Heart right ventricle (tissue), 16 donors: ENCODE measurements around the gene ALG10. TPM values are rescaled to one million over a fixed set of nuclear protein-coding genes. Genes with fewer than 3 reads are reported as not detected.
"Not testable (repeated sequence)": the region's sequence is repeated elsewhere in the genome, so short reads cannot be mapped to it uniquely, and the experiment has no call there.

Experiments
- ATAC-seq, 8 donors: fragments of 200-7000 bp; cut with Tn5 transposase; one replicate each; pipeline ENCODE4 v1.9.1; 2020; ENCODE audit warnings: mild to moderate bottlenecking in 8 of 8, moderate library complexity in 8 of 8, moderate number of reproducible peaks in 1 of 8
- DNase-seq, 2 donors: peaks; one replicate each; pipeline ENCODE4 v3.0.0-alpha.2; 2020
- H3K27ac ChIP-seq, 10 donors: fragments of 200-600 bp; sonication (generic) in 2 of 10; one replicate each; pipeline versions ENCODE4 v1.5.0 to v1.8.0; 2020 to 2022; ENCODE audit warnings: mild to moderate bottlenecking in 3 of 10
- H3K27me3 ChIP-seq, 7 donors: fragments of 200-600 bp; one replicate each; pipeline ENCODE4 v1.8.0; 2021 to 2022; ENCODE audit warnings: mild to moderate bottlenecking in 2 of 7
- H3K36me3 ChIP-seq, 9 donors: fragments of 200-600 bp; sonication (generic) in 1 of 9; one replicate each; pipeline versions ENCODE4 v1.5.0 to v1.8.0; 2020 to 2022; ENCODE audit warnings: mild to moderate bottlenecking in 2 of 9
- H3K4me1 ChIP-seq, 9 donors: fragments of 200-600 bp; sonication (generic) in 1 of 9; one replicate each; pipeline versions ENCODE4 v1.5.0 to v1.8.0; 2020 to 2022; ENCODE audit warnings: mild to moderate bottlenecking in 4 of 9
- H3K4me3 ChIP-seq, 10 donors: fragments of 200-600 bp; sonication (generic) in 2 of 10; one replicate each; pipeline versions ENCODE4 v1.5.0 to v1.8.0; 2020 to 2022; ENCODE audit warnings: mild to moderate bottlenecking in 7 of 10, moderate library complexity in 2 of 10
- H3K9me3 ChIP-seq, 11 donors: fragments of 200-600 bp in 10 of 11; sonication (generic) in 2 of 11; one replicate each; pipeline versions ENCODE4 v1.5.0 to v1.8.0; 2013 to 2022; ENCODE audit warnings: mild to moderate bottlenecking in 2 of 11, control low read depth in 1 of 11, moderate library complexity in 1 of 11
- CTCF ChIP-seq, 9 donors: fragments of 200-600 bp; sonication (generic) in 2 of 9; IDR thresholded peaks; one replicate each; pipeline versions ENCODE4 v1.5.0 to v1.8.0; 2021 to 2022; ENCODE audit warnings: antibody characterized with exemption in 9 of 9, mild to moderate bottlenecking in 5 of 9, moderate library complexity in 1 of 9
- WGBS, 2 donors: extraction: QIAGEN DNeasy Blood & Tissue Kit; methylation state at CpG; one replicate each; pipeline ENCODE4 v1.1.7; 2013; ENCODE audit warnings: inconsistent platforms in 1 of 2; 5-methylcytosine and 5-hydroxymethylcytosine counted together
- intact Hi-C, 10 donors: fragments of 100-400 bp; cut with DNase I; formaldehyde crosslinking; loops; one replicate each; pipeline versions ENCODE4 v1.11.1 to v1.14.2; 2022
- long read RNA-seq, 3 donors: library from polyadenylated mRNA; unstranded; transcript quantifications; one replicate each; pipeline ENCODE4 v2.0.0, GENCODE V29; 2020 to 2021
- polyA plus RNA-seq, 2 donors: library from polyadenylated mRNA; stranded (reverse); fragments of 200-250 nt; gene quantifications; one replicate each; pipeline ENCODE4 v1.2.3, GENCODE V29; 2013
- total RNA-seq, 10 donors: library from RNA; stranded (reverse); fragmentation: NEBNext Ultra II Directional in 3 of 10; extraction: Animal tissue kit (Norgen Biotek cat#: 25700) in 3 of 10; gene quantifications; one replicate each; pipeline versions ENCODE4 v1.2.1 to v1.2.4, GENCODE V29; 2021 to 2023
- donor health status: Arrhythmogenic right ventricular cardiomyopathy.
- donor health status: ischemic (EF 13 %, LVEDD 7.1; RV severe dilation, severe dysfunction).
- donor health status: healthy with polysubstance abuse.
- donor health status: DM: no; HTN: yes; CAD: no.
- donor health status: DM: no; HTN: no; CAD: no.
- donor health status: ischemic (EF 25% LVEDD 6.9; RV normal size, moderate dysfunction).
- donor health status: ischemic (EF 25% LVEDD 5.7; RV mildly dilated, moderate dysfunction).
- donor health status: healthy.
- donor health status: DM: yes; HTN: yes; CAD: no.
- donor health status: Ischemic cardiomyopathy.
- donor health status: ischemic (EF 35%, LVEDD 5.7; RV mildly dilated, moderate dysfunction).
- donor health status: nonischemic (EF 11% LVEDD 7.7; RV severe dilation, severe dysfunction).
- donor health status: DM: yes; HTN: yes; CAD: no.
- donor health status: PGD.
- donor health status: ischemic (EF 29% LVEDD 5.4; RV normal size, mild dysfunction).
- donor health status: nonischemic (EF 23%, LVEDD 6.1; RV moderate dilation, normal function).

ALG10 gene
- total RNA-seq (1 to 10 TPM; 2.9 to 7.5 (median 4.7) TPM), polyA plus RNA-seq (1 to 10 TPM in 1 of 2 donors, under 1 TPM in 1; 0.59 to 1.2 TPM)
- long read RNA-seq, donor 1, partial matches to known transcripts, result 0 of 1 reads
- long read RNA-seq, donor 1, other reads (novel, unspliced or antisense), result 0 of 1 reads
- long read RNA-seq, donor 2, partial matches to known transcripts, result 0 of 2 reads
- long read RNA-seq, donor 2, other reads (novel, unspliced or antisense), result 0 of 2 reads
- long read RNA-seq, donor 3, partial matches to known transcripts, result 0 of 3 reads
- long read RNA-seq, donor 3, other reads (novel, unspliced or antisense), result 0 of 3 reads

- Histone ChIP-seq H3K27me3 (no peaks in the 10 kb centered on the region), H3K4me3 (peak within 1 kb of the TSS; percentile 49 to 87 (median 75)), H3K4me1 (peaks cover 0 to 24% (median 18%) of the 10 kb centered on the region in 9 donors), H3K27ac (peak within 1 kb of the TSS; percentile 26 to 90 (median 82)), H3K36me3 (peaks cover 0 to 29% (median 0%) of the 10 kb centered on the region in 9 donors), H3K9me3 (no peaks in the 10 kb centered on the region)
- TF ChIP-seq CTCF (IDR thresholded peaks at IDR 0.05), result peak; percentile 67 to 82 (median 74)
- WGBS, 2 donors, result 0% methylated on average over 44 of the region's 44 CpGs
- DNase-seq (peak; percentile 95 to 99), ATAC-seq (peak; percentile 99 to 100 (median 100))
- intact Hi-C loops, result loop anchor here in 6 of 10 donors (1.0 to 10.0 kb wide), 4 partner anchors 1265 to 1267 kb away; partner anchors contain the start of gene YARS2 (in 3 of the 6)
These were observed at the start of gene ALG10 for GRCh38 chr12:34022079-34022830. Gene ALG10, plus strand, starts transcription at chr12:34022496. Its CDS starts 104 bp downstream, at chr12:34022600.

GRCh38 chr12:33972884-33973283 lies 49.4 kb upstream of the ALG10 start:
- intact Hi-C loops, H3K36me3 ChIP-seq, H3K27me3 ChIP-seq, H3K4me3 ChIP-seq, H3K4me1 ChIP-seq, H3K27ac ChIP-seq, DNase-seq, ATAC-seq: not testable (repeated sequence)
- peaks cover 0 to 12% (median 0%) of the 10 kb centered on the region in 11 donors for H3K9me3 ChIP-seq
- 76 to 81% methylated on average over 5 of the region's 5 CpGs for WGBS, 2 donors

- no peak for TF ChIP-seq CTCF (IDR thresholded peaks at IDR 0.05)
- DNase-seq, result no peak
- 88 to 95% methylated on average over 1 of the region's 1 CpG for WGBS, 2 donors
These were observed 44.4 kb upstream of the ALG10 start for GRCh38 chr12:33977887-33978286.

GRCh38 chr12:33988197-33988805 lies 34.0 kb upstream of the ALG10 start:
- Histone ChIP-seq H3K9me3 (peaks cover 0 to 4% (median 0%) of the 10 kb centered on the region in 11 donors), H3K27ac (peak overlapping the region in 2 of 10 donors; percentile 45 to 52), H3K4me1 (peaks cover 0 to 22% (median 0%) of the 10 kb centered on the region in 9 donors), H3K4me3 (no peak overlapping the region), H3K36me3 (no peaks in the 10 kb centered on the region), H3K27me3 (no peaks in the 10 kb centered on the region)
- no peak for TF ChIP-seq CTCF (IDR thresholded peaks at IDR 0.05)
- intact Hi-C loops, result no loop called here
- 39 to 50% methylated on average over 4 of the region's 4 CpGs for WGBS, 2 donors
- ATAC-seq (no peak), DNase-seq (no peak)

More at GRCh38 chr12:33977887-33978286, 44.4 kb upstream of the ALG10 start:
- no peak for ATAC-seq
- Histone ChIP-seq H3K27ac (no peak overlapping the region), H3K36me3 (no peaks in the 10 kb centered on the region), H3K27me3 (no peaks in the 10 kb centered on the region), H3K4me1 (no peaks in the 10 kb centered on the region), H3K4me3 (no peak overlapping the region), H3K9me3 (peaks cover 0 to 6% (median 0%) of the 10 kb centered on the region in 11 donors)
- intact Hi-C loops, result no loop called here
